Measurements from ENCODE around the gene ZNF618.

The ZNF618 gene

DNA sequence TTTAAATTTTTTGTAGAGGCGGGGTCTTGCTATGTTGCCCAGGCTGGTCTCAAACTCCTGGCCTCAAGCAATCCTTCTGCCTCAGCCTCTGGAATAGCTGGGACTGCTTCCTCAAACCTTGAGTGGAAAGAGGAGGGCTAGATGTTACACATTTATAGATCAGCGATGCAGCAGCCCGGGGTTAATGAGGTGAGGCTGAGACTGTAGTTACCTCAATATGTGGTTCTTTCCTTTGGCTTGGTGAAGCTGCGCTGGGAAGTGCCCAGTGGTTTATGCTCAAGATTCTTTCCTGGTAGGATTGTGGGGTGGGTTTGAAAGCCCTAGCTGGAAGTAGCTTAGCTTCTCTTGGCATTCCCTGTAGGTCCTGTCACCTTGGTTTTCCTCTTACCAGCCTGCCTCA, 22.5 kb downstream of the ZNF618 start:
- TF ChIP-seq, protein P1, sequence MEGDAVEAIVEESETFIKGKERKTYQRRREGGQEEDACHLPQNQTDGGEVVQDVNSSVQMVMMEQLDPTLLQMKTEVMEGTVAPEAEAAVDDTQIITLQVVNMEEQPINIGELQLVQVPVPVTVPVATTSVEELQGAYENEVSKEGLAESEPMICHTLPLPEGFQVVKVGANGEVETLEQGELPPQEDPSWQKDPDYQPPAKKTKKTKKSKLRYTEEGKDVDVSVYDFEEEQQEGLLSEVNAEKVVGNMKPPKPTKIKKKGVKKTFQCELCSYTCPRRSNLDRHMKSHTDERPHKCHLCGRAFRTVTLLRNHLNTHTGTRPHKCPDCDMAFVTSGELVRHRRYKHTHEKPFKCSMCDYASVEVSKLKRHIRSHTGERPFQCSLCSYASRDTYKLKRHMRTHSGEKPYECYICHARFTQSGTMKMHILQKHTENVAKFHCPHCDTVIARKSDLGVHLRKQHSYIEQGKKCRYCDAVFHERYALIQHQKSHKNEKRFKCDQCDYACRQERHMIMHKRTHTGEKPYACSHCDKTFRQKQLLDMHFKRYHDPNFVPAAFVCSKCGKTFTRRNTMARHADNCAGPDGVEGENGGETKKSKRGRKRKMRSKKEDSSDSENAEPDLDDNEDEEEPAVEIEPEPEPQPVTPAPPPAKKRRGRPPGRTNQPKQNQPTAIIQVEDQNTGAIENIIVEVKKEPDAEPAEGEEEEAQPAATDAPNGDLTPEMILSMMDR (conservative IDR thresholded peaks at IDR 0.05; ENCODE audit: low read length), result no peak
- DNase-seq (ENCODE audit: low read depth), result no peak
- H3K4me3 ChIP-seq (ENCODE audit: low read length), result no peak overlapping the region

DNA sequence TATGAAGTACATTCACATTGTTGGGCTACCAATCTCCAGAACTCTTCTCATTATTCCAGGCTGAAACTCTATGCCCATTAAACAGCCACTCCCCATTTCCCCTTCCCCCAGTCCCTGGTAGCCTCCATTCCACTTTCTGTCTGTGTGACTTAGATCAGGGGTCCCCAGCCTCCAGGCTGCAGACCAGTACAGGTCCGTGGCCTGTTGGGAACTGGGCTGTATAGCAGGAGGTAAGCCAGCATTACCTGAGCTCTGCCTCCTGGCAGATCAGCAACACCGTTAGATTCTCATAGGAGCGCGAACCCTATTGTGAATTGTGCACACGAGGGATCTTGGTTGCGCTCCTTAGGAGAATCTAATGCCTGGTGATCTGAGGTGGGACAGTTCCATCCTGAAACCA, 23.1 kb downstream of the ZNF618 start:
- no peak for DNase-seq (ENCODE audit: low read depth)
- no peak overlapping the region for H3K4me3 ChIP-seq (ENCODE audit: low read length)
- TF ChIP-seq, protein P1 (conservative IDR thresholded peaks at IDR 0.05; ENCODE audit: low read length), result no peak

DNA sequence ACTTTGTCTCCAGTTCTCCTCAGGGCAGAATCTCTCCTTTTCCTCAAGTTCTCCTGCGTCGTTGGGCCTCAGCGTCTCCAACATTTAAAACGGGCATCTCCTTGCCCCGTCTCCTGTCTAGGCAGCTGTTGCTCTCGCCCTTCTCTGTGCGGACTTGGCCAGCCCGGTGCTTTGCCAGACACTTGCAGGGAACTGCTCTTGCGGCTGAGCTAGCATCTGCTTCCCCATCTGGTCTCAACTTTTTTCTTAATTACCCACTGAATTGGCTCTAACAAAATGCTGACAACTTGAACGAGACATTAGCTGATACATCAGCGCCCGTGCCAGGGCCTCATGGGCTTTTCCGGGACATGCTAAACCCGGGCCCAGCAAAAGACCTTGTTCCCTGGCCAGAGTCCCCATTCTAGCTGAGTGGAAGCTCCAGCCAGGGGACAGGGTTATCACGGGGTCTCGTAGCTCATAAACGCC, 25.1 kb downstream of the ZNF618 start:
- TF ChIP-seq, protein P1 (conservative IDR thresholded peaks at IDR 0.05; ENCODE audit: low read length), result no peak
- DNase-seq (ENCODE audit: low read depth), result peak; percentile 79
- H3K4me3 ChIP-seq (ENCODE audit: low read length), result no peak overlapping the region

DNA sequence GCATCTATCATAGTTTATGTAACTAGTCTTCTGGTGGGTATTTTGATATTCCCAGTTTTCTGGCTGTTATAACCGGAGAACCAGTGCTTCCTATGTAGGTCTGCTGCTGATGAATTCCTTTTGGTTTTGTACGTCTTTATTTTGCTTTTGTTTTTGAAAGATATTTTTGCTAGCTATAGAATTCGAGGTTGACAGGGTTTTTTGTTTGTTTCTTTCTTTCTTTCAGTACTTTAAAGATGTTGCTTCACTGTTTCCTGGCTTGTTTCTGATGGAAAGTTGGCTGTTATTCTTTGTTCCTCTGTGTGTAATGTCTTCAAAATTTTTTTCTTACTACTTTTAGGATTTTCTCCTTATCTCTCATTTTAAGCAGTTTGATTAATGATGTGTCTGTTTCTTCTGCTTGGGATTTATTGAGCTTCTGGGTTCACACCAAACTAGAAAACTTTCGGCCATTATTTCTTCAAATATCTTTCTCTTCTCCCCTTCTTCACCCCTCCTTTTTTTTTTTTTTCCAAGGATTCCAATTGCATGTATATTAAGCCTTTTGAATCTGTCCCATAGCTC, 27.5 kb downstream of the ZNF618 start:
- no peak overlapping the region for H3K4me3 ChIP-seq (ENCODE audit: low read length)
- TF ChIP-seq, protein P1 (conservative IDR thresholded peaks at IDR 0.05; ENCODE audit: low read length), result no peak
- no peak for DNase-seq (ENCODE audit: low read depth)

DNA sequence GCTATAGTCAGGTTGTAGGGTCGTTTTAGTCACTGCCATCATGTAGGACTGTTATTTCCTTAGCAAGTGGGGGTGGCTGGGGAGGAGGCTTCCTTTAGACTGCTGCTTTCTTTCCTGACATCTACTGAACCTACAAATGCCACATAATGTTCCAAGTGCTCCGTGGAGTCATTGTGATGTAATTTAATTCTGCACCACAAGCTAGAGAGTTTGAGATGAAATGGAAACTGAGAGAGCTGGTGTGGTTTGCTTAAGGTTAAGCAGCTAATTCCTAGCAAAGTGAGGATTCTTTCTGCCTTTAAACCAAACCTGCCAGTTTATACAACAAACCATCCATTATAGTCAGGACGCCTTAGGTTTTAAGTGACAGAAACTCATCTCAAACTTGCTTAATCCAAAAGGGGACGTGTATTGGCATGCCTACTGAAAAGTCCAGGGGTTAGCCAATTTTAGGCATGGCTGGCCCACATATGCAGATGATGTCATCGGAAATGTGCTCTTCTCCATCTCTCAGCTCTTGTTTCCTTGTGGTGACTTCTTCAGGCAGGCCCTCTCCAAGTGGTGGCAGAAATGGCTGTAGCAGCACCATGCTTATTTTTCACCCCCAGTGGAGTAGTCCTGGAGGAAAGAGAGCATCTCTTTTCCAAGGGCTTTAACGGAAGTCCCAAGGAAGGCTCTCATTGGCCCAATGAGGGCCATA, 30.5 kb downstream of the ZNF618 start:
- TF ChIP-seq, protein P1 (conservative IDR thresholded peaks at IDR 0.05; ENCODE audit: low read length), result no peak
- DNase-seq (ENCODE audit: low read depth), result peak; percentile 55
- no peak overlapping the region for H3K4me3 ChIP-seq (ENCODE audit: low read length)

DNA sequence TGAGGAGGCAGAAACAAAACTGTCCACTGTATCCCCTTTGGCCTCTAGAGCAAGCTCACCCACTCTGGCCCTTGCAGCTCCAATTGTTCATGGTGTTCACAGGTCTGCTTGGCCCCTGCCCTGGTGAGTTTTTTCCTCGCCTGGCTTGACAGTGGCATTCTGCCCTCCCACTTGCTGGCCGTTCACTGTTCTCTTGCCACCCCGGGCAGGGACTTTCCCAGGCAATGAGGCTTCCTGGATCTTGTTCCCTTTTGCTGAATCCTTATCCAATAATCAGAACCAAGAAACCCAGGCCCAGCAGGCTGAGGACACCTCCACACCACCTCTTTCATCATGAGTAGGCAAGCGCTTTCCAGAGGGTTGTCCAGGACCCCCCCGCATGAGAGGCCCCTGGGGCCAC, 31.2 kb downstream of the ZNF618 start:
- no peak for DNase-seq (ENCODE audit: low read depth)
- no peak overlapping the region for H3K4me3 ChIP-seq (ENCODE audit: low read length)
- TF ChIP-seq, protein P1 (conservative IDR thresholded peaks at IDR 0.05; ENCODE audit: low read length), result no peak

DNA sequence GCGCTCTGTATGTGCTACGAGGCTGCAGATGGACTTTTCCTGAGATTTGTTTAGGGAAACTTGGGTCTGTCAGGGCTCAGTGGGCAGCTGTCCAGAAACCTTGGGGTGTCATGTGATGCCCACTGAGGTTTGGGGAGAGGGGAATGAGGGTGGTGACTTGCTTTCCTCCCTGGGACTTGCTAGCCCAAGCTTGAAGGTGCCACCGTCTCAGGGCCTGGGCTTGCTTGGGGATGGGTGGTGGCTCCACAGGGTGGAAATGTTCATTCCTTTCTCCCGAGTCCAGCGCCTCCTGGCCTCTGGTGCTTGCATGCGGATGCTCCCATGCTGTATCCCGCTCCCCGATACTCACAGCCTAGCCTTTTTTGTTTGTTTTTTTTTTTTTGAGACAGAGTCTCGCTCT, 33.3 kb downstream of the ZNF618 start:
- DNase-seq (ENCODE audit: low read depth), result no peak
- H3K4me3 ChIP-seq (ENCODE audit: low read length), result no peak overlapping the region
- TF ChIP-seq, protein P1 (conservative IDR thresholded peaks at IDR 0.05; ENCODE audit: low read length), result no peak
